WTC11 (cell line): ENCODE data around the gene CELA3A. TPM values are rescaled to one million over a fixed set of nuclear protein-coding genes. Genes with fewer than 3 reads are reported as not detected.

Source experiments
- ATAC-seq: fragments of 200-7000 bp; cut with Tn5 transposase; 2 replicates; pipeline ENCODE4 v1.10.0; 2021; ENCODE audit warnings: mild to moderate bottlenecking, moderate library complexity
- CTCF ChIA-PET: fragments of 300-600 bp; sonication (Branson Sonifier 250); formaldehyde crosslinking; loops from one replicate; lab custom pipeline; 2021; ENCODE audit warnings: antibody characterized with exemption; lab: Charles Lee
- POLR2A ChIA-PET: fragments of 350-600 bp; sonication (Branson Sonifier 250); formaldehyde crosslinking; loops from one replicate; lab custom pipeline; 2021; ENCODE audit warnings: antibody characterized with exemption; lab: Charles Lee
- DNase-seq: peaks from one replicate; pipeline ENCODE4 v3.0.0; 2021; ENCODE audit warnings: low spot score
- H3K27ac Mint-ChIP-seq: 2 replicates; pipeline ENCODE4 v1.8.0; 2021; ENCODE audit warnings: mixed read lengths
- H3K27me3 Mint-ChIP-seq: 2 replicates; pipeline ENCODE4 v1.8.0; 2021; ENCODE audit warnings: low read depth, mild to moderate bottlenecking, moderate library complexity, mixed read lengths
- H3K36me3 Mint-ChIP-seq: 2 replicates; pipeline ENCODE4 v1.8.0; 2021; ENCODE audit warnings: mixed read lengths
- H3K4me1 Mint-ChIP-seq: 2 replicates; pipeline ENCODE4 v1.8.0; 2022; ENCODE audit warnings: mixed read lengths
- H3K4me3 Mint-ChIP-seq: 2 replicates; pipeline ENCODE4 v1.8.0; 2021; ENCODE audit warnings: mild to moderate bottlenecking, moderate library complexity, mixed read lengths
- H3K9me3 Mint-ChIP-seq: 2 replicates; pipeline ENCODE4 v1.8.0; 2021; ENCODE audit warnings: mixed read lengths
- CREB1 ChIP-seq: sonication (generic); formaldehyde crosslinking; IDR thresholded peaks from 2 replicates; pipeline ENCODE4 v1.8.0; 2023; ENCODE audit warnings: mild to moderate bottlenecking, missing genetic modification reagents
- FOXJ3 ChIP-seq: sonication (generic); formaldehyde crosslinking; IDR thresholded peaks from 2 replicates; pipeline ENCODE4 v1.9.0; 2021; ENCODE audit warnings: missing genetic modification reagents, mild to moderate bottlenecking, borderline replicate concordance
- HMGA2 ChIP-seq: fragments of 250-450 bp; sonication (Bioruptor Pico); IDR thresholded peaks from 2 replicates; pipeline ENCODE4 v1.4.0; 2021; ENCODE audit warnings: mild to moderate bottlenecking, moderate library complexity
- KAT7 ChIP-seq: sonication (generic); formaldehyde crosslinking; IDR thresholded peaks from 2 replicates; pipeline ENCODE4 v1.8.1; 2023; ENCODE audit warnings: missing genetic modification reagents, mild to moderate bottlenecking, borderline replicate concordance
- MXD4 ChIP-seq: fragments of 250-450 bp; sonication (Bioruptor Pico); IDR thresholded peaks from 2 replicates; pipeline ENCODE4 v1.8.0; 2021; ENCODE audit warnings: mild to moderate bottlenecking, moderate library complexity, borderline replicate concordance
- NFATC4 ChIP-seq: fragments of 250-450 bp; sonication (Bioruptor Pico); IDR thresholded peaks from 2 replicates; pipeline ENCODE4 v1.9.0; 2021; ENCODE audit warnings: mild to moderate bottlenecking
- NR1H2 ChIP-seq: sonication (generic); formaldehyde crosslinking; IDR thresholded peaks from 2 replicates; pipeline ENCODE4 v1.9.0; 2021; ENCODE audit warnings: mild to moderate bottlenecking, moderate library complexity, missing genetic modification reagents
- SMAD4 ChIP-seq: sonication (generic); formaldehyde crosslinking; IDR thresholded peaks from 2 replicates; pipeline ENCODE4 v1.8.0; 2022; ENCODE audit warnings: mild to moderate bottlenecking, missing genetic modification reagents
- ZNF121 ChIP-seq: sonication (generic); formaldehyde crosslinking; IDR thresholded peaks from 2 replicates; pipeline ENCODE4 v1.8.0; 2023; ENCODE audit warnings: missing genetic modification reagents
- ZNF232 ChIP-seq: sonication (generic); formaldehyde crosslinking; IDR thresholded peaks from 2 replicates; pipeline ENCODE4 v1.8.0; 2022; ENCODE audit warnings: mild to moderate bottlenecking, missing genetic modification reagents
- ZNF416 ChIP-seq: fragments of 250-450 bp; sonication (Bioruptor Pico); IDR thresholded peaks from 2 replicates; pipeline ENCODE4 v1.9.0; 2021; ENCODE audit warnings: mild to moderate bottlenecking, inconsistent platforms
- total RNA-seq: library from RNA; stranded (reverse); gene quantifications from 3 replicates; pipeline ENCODE4 v1.2.3, GENCODE V29; 2021
- TF ChIP-seq, protein P1 (sequence below): sonication (generic); formaldehyde crosslinking; IDR thresholded peaks from 2 replicates; pipeline ENCODE4 v1.8.0; 2023; ENCODE audit warnings: mild to moderate bottlenecking, missing genetic modification reagents
- TF ChIP-seq, protein P2 (sequence below): sonication (generic); formaldehyde crosslinking; IDR thresholded peaks from 2 replicates; pipeline ENCODE4 v1.8.1; 2023; ENCODE audit warnings: mild to moderate bottlenecking, missing genetic modification reagents, borderline replicate concordance
- TF ChIP-seq, protein P3 (sequence below): sonication (generic); formaldehyde crosslinking; IDR thresholded peaks from 2 replicates; pipeline ENCODE4 v1.8.0; 2022; ENCODE audit warnings: mild to moderate bottlenecking, missing genetic modification reagents
- TF ChIP-seq, protein P4 (sequence below): sonication (generic); formaldehyde crosslinking; conservative IDR thresholded peaks from 2 replicates; pipeline ENCODE4 v1.8.1; 2022; ENCODE audit warnings: mild to moderate bottlenecking, missing genetic modification reagents
- TF ChIP-seq, protein P5 (sequence below): sonication (generic); formaldehyde crosslinking; IDR thresholded peaks from 2 replicates; pipeline ENCODE4 v1.8.1; 2022; ENCODE audit warnings: low read depth, missing genetic modification reagents, borderline replicate concordance
- TF ChIP-seq, protein P6 (sequence below): fragments of 250-450 bp; sonication (Bioruptor Pico); IDR thresholded peaks from 2 replicates; pipeline ENCODE4 v2.1.2; 2022; ENCODE audit warnings: mild to moderate bottlenecking, moderate library complexity

CELA3A gene
- total RNA-seq, 1 experiment from 2014 or later = 8.0 TPM

DNA sequence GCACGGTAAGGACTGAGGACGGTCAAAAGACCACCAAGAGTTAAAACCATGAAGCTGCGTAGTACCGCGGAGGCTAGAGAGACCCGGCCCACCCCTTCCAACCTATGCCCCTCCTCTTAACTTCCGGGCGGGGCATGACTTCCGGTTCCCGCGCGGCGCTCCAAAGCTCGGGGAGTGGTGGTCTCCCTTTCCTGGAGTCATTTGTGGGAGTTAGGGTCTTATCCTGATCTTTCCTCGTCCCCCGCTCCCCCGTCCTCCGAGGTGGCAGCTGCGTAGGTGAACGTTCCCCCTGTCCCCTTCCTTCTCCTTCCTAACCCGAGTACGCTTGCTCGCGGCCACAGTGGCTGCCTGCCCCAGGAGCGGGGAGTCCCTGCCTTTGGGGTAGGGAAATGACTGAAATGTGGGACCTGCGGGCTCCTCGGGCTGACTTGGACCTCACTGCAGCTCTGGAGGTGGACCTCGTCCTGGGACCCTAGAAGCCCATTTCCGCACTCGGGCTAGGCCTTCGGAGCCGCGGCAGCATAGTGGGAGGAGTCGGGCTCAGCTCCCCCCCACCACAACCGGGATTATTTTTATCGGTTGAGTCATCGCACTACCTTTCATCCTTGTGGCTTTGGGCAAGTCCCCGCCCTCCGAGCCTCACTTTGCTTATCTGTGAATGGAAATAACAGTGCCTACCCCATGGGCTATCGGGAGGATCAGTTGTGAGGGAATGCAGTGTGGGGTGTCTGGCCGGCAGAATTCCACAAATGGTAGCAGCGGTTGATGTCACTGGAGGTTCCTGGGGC is 24.1 kb downstream of the CELA3A start (continued):
- TF ChIP-seq, protein P1, sequence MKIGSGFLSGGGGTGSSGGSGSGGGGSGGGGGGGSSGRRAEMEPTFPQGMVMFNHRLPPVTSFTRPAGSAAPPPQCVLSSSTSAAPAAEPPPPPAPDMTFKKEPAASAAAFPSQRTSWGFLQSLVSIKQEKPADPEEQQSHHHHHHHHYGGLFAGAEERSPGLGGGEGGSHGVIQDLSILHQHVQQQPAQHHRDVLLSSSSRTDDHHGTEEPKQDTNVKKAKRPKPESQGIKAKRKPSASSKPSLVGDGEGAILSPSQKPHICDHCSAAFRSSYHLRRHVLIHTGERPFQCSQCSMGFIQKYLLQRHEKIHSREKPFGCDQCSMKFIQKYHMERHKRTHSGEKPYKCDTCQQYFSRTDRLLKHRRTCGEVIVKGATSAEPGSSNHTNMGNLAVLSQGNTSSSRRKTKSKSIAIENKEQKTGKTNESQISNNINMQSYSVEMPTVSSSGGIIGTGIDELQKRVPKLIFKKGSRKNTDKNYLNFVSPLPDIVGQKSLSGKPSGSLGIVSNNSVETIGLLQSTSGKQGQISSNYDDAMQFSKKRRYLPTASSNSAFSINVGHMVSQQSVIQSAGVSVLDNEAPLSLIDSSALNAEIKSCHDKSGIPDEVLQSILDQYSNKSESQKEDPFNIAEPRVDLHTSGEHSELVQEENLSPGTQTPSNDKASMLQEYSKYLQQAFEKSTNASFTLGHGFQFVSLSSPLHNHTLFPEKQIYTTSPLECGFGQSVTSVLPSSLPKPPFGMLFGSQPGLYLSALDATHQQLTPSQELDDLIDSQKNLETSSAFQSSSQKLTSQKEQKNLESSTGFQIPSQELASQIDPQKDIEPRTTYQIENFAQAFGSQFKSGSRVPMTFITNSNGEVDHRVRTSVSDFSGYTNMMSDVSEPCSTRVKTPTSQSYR (CRISPR knock-in tag) = no peak

DNA sequence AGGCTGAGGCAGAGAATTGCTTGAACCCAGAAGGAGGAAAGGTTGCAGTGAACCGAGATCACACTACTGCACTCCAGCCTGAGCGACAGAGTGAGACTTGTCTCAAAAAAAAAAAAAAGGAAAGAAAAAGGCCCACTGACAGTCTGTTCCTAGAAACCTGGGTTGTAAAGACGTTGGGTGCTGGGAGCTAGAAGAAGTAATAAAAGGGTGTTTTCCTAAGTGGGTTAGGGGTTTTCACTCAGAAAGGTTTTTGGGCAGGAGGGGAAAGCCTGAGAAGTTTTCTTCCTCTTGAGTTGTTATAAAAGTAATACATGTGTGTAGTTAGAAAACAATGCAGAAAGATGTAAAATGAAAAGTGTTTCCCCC is 25.4 kb downstream of the CELA3A start:
- DNase-seq = no peak

DNA sequence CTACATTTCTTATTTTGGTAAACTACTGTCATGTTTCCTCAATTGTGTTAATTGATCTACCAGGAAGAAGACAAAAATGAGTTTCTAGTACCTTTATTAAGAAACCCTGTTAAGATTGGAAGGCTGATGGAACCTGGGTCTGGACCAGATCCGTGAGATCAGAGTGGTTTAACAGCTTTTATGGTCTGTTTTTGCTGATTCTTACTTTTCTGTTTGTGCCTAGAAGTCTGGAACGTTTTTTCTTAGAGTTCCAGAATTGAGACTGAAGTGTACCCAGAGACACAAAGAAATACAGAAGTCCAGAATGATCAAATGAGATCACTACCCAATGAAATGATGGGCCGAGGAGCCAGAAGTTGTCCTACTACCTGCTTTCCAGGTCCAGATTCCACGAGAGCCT is 28.6 kb downstream of the CELA3A start:
- H3K4me1 Mint-ChIP-seq = peaks cover 10% of the 10 kb centered on the region

More for the DNA sequence above, 25.4 kb downstream of the CELA3A start:
- Mint-ChIP-seq H3K27me3 (no peaks in the 10 kb centered on the region), H3K9me3 (no peaks in the 10 kb centered on the region), H3K36me3 (no peaks in the 10 kb centered on the region), H3K27ac (no peak overlapping the region), H3K4me1 (peaks cover 24% of the 10 kb centered on the region), H3K4me3 (peak overlapping the region; percentile 89)
- no peak for TF ChIP-seq NFATC4 (CRISPR knock-in tag)
- no peak for ATAC-seq
- CTCF ChIA-PET = no interaction called here
- POLR2A ChIA-PET = no interaction called here

More for the DNA sequence above, 28.6 kb downstream of the CELA3A start:
- no peaks in the 10 kb centered on the region for H3K9me3 Mint-ChIP-seq
- no peak overlapping the region for H3K27ac Mint-ChIP-seq
- H3K4me3 Mint-ChIP-seq = no peak overlapping the region
- POLR2A ChIA-PET = no interaction called here
- DNase-seq = no peak
- H3K36me3 Mint-ChIP-seq = no peaks in the 10 kb centered on the region
- H3K27me3 Mint-ChIP-seq = no peaks in the 10 kb centered on the region
- TF ChIP-seq ZNF232 (CRISPR knock-in tag) (no peak), ZNF121 (CRISPR knock-in tag) (no peak), MXD4 (CRISPR knock-in tag) (no peak), HMGA2 (no peak), CREB1 (CRISPR knock-in tag) (no peak), ZNF416 (CRISPR knock-in tag) (no peak), KAT7 (CRISPR knock-in tag) (no peak), SMAD4 (CRISPR knock-in tag) (no peak), FOXJ3 (CRISPR knock-in tag) (no peak), NR1H2 (CRISPR knock-in tag) (no peak)
- TF ChIP-seq, protein P2, sequence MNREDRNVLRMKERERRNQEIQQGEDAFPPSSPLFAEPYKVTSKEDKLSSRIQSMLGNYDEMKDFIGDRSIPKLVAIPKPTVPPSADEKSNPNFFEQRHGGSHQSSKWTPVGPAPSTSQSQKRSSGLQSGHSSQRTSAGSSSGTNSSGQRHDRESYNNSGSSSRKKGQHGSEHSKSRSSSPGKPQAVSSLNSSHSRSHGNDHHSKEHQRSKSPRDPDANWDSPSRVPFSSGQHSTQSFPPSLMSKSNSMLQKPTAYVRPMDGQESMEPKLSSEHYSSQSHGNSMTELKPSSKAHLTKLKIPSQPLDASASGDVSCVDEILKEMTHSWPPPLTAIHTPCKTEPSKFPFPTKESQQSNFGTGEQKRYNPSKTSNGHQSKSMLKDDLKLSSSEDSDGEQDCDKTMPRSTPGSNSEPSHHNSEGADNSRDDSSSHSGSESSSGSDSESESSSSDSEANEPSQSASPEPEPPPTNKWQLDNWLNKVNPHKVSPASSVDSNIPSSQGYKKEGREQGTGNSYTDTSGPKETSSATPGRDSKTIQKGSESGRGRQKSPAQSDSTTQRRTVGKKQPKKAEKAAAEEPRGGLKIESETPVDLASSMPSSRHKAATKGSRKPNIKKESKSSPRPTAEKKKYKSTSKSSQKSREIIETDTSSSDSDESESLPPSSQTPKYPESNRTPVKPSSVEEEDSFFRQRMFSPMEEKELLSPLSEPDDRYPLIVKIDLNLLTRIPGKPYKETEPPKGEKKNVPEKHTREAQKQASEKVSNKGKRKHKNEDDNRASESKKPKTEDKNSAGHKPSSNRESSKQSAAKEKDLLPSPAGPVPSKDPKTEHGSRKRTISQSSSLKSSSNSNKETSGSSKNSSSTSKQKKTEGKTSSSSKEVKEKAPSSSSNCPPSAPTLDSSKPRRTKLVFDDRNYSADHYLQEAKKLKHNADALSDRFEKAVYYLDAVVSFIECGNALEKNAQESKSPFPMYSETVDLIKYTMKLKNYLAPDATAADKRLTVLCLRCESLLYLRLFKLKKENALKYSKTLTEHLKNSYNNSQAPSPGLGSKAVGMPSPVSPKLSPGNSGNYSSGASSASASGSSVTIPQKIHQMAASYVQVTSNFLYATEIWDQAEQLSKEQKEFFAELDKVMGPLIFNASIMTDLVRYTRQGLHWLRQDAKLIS (CRISPR knock-in tag) = no peak
- TF ChIP-seq, protein P3, sequence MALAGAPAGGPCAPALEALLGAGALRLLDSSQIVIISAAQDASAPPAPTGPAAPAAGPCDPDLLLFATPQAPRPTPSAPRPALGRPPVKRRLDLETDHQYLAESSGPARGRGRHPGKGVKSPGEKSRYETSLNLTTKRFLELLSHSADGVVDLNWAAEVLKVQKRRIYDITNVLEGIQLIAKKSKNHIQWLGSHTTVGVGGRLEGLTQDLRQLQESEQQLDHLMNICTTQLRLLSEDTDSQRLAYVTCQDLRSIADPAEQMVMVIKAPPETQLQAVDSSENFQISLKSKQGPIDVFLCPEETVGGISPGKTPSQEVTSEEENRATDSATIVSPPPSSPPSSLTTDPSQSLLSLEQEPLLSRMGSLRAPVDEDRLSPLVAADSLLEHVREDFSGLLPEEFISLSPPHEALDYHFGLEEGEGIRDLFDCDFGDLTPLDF (CRISPR knock-in tag) = no peak
- TF ChIP-seq, protein P4, sequence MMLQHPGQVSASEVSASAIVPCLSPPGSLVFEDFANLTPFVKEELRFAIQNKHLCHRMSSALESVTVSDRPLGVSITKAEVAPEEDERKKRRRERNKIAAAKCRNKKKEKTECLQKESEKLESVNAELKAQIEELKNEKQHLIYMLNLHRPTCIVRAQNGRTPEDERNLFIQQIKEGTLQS (CRISPR knock-in tag) = no peak
- TF ChIP-seq, protein P5, sequence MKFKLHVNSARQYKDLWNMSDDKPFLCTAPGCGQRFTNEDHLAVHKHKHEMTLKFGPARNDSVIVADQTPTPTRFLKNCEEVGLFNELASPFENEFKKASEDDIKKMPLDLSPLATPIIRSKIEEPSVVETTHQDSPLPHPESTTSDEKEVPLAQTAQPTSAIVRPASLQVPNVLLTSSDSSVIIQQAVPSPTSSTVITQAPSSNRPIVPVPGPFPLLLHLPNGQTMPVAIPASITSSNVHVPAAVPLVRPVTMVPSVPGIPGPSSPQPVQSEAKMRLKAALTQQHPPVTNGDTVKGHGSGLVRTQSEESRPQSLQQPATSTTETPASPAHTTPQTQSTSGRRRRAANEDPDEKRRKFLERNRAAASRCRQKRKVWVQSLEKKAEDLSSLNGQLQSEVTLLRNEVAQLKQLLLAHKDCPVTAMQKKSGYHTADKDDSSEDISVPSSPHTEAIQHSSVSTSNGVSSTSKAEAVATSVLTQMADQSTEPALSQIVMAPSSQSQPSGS = no peak
- TF ChIP-seq, protein P6, sequence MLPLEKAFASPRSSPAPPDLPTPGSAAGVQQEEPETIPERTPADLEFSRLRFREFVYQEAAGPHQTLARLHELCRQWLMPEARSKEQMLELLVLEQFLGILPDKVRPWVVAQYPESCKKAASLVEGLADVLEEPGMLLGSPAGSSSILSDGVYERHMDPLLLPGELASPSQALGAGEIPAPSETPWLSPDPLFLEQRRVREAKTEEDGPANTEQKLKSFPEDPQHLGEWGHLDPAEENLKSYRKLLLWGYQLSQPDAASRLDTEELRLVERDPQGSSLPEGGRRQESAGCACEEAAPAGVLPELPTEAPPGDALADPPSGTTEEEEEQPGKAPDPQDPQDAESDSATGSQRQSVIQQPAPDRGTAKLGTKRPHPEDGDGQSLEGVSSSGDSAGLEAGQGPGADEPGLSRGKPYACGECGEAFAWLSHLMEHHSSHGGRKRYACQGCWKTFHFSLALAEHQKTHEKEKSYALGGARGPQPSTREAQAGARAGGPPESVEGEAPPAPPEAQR (CRISPR knock-in tag) = no peak
- ATAC-seq = no peak
- CTCF ChIA-PET = no interaction called here
